PC-9 (cell line): ENCODE measurements around the gene BCDIN3D. TPM values are rescaled to one million over a fixed set of nuclear protein-coding genes. Genes with fewer than 3 reads are reported as not detected.

ENCODE experiments used
- Bru-seq: library from RNA; stranded (reverse); fragments of 400-500 nt; gene quantifications from one replicate; lab custom pipeline; 2021; lab: Mats Ljungman, UMichigan
- BruChase-seq, 2 experiments: library from RNA; stranded (reverse); fragments of 400-500 nt; gene quantifications; one replicate each; lab custom pipeline; 2021; lab: Mats Ljungman, UMichigan
- BruUV-seq: library from RNA; stranded (reverse); fragments of 400-500 nt; replicated peaks from 2 replicates; lab custom pipeline; 2021; lab: Mats Ljungman, UMichigan
- CTCF ChIA-PET: fragments of 300-600 bp; sonication (Branson Sonifier 250); formaldehyde crosslinking; loops from one replicate; lab custom pipeline; 2022; ENCODE audit warnings: antibody characterized with exemption; lab: Charles Lee
- POLR2A ChIA-PET: fragments of 300-600 bp; sonication (Branson Sonifier 250); formaldehyde crosslinking; loops from one replicate; lab custom pipeline; 2022; ENCODE audit warnings: antibody characterized with exemption; ENCODE audit not compliant: unreplicated experiment; lab: Charles Lee
- DNase-seq, 2 experiments: peaks; one replicate each; pipeline versions ENCODE4 v3.0.0 to v3.0.0-alpha.2; 2015 to 2022; ENCODE audit warnings: mixed read lengths in 1 of 2
- H2AFZ ChIP-seq: fragments of 200-600 bp; sonication (generic); 2 replicates; pipeline ENCODE4 v1.8.1; 2017; ENCODE audit warnings: antibody characterized with exemption
- H3F3A ChIP-seq: fragments of 200-600 bp; sonication (generic); 2 replicates; pipeline ENCODE4 v1.8.1; 2017; ENCODE audit warnings: antibody characterized with exemption, mild to moderate bottlenecking, low read depth; ENCODE audit not compliant: insufficient read depth
- H3K27ac ChIP-seq: fragments of 200-600 bp; sonication (generic); 2 replicates; pipeline ENCODE4 v1.6.1; 2016; ENCODE audit warnings: mixed run types
- H3K27me3 ChIP-seq: fragments of 200-600 bp; sonication (generic); 2 replicates; pipeline ENCODE4 v1.6.1; 2016; ENCODE audit warnings: low read depth, mixed run types; ENCODE audit not compliant: insufficient read depth
- H3K36me3 ChIP-seq: fragments of 200-600 bp; sonication (generic); 2 replicates; pipeline ENCODE4 v1.6.1; 2016; ENCODE audit warnings: low read depth, mixed run types
- H3K4me1 ChIP-seq: fragments of 200-600 bp; sonication (generic); replicated peaks from 2 replicates; pipeline ENCODE4 v1.6.1; 2016; ENCODE audit warnings: mixed run types; ENCODE audit not compliant: insufficient read depth
- H3K4me2 ChIP-seq: fragments of 200-600 bp; sonication (generic); 2 replicates; pipeline ENCODE4 v1.6.1; 2017; ENCODE audit warnings: mixed run types
- H3K4me3 ChIP-seq: fragments of 200-600 bp; sonication (generic); 2 replicates; pipeline ENCODE4 v1.6.1; 2016; ENCODE audit warnings: mixed run types
- H3K79me2 ChIP-seq: fragments of 200-600 bp; sonication (generic); 2 replicates; pipeline ENCODE4 v1.6.1; 2017; ENCODE audit warnings: low read depth, mixed run types
- H3K9me2 ChIP-seq: fragments of 200-600 bp; sonication (generic); 2 replicates; pipeline ENCODE4 v1.8.1; 2017; ENCODE audit warnings: mild to moderate bottlenecking; ENCODE audit not compliant: insufficient read depth
- H3K9me3 ChIP-seq: fragments of 200-600 bp; sonication (generic); 2 replicates; pipeline ENCODE4 v1.8.1; 2016; ENCODE audit warnings: low read depth; ENCODE audit not compliant: insufficient read depth
- H4K20me1 ChIP-seq: fragments of 200-600 bp; sonication (generic); 2 replicates; pipeline ENCODE4 v1.8.1; 2017; ENCODE audit not compliant: insufficient read depth
- EZH2 ChIP-seq: fragments of 200-600 bp; sonication (generic); IDR thresholded peaks from 2 replicates; pipeline ENCODE4 v1.8.0; 2017; ENCODE audit warnings: antibody characterized with exemption, low read depth
- intact Hi-C: fragments of 100-400 bp; cut with micrococcal nuclease; formaldehyde crosslinking; loops from one replicate; pipeline ENCODE4 v1.10.0; 2022; ENCODE audit not compliant: unreplicated experiment
- long read RNA-seq: library from polyadenylated mRNA; stranded (forward); transcript quantifications from one replicate; pipeline ENCODE4 v2.0.0, GENCODE V29; 2022
- total RNA-seq: library from RNA; stranded (reverse); gene quantifications from 2 replicates; pipeline ENCODE4 v1.2.3, GENCODE V29; 2021
- TF ChIP-seq, protein P1 (sequence below): fragments of 200-600 bp; sonication (generic); conservative IDR thresholded peaks from 2 replicates; pipeline ENCODE4 v1.6.1; 2017; ENCODE audit warnings: mixed run types, antibody characterized with exemption, mild to moderate bottlenecking, moderate library complexity

Gene BCDIN3D, protein sequence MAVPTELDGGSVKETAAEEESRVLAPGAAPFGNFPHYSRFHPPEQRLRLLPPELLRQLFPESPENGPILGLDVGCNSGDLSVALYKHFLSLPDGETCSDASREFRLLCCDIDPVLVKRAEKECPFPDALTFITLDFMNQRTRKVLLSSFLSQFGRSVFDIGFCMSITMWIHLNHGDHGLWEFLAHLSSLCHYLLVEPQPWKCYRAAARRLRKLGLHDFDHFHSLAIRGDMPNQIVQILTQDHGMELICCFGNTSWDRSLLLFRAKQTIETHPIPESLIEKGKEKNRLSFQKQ
- 2.5 and 4.7 TPM in 2 replicates for total RNA-seq
- Bru-seq, nascent RNA: percentile 58 among the genes with signal in this experiment
- percentile 57 among the genes with signal in this experiment for BruChase-seq, experiment 1, labeled RNA remaining after a 2-hour chase
- BruChase-seq, experiment 2, labeled RNA remaining after a 6-hour chase: percentile 50 among the genes with signal in this experiment
- long read RNA-seq, partial matches to known transcripts: 0 of 4 reads
- long read RNA-seq, other reads (novel, unspliced or antisense): 1 of 4 reads

DNA sequence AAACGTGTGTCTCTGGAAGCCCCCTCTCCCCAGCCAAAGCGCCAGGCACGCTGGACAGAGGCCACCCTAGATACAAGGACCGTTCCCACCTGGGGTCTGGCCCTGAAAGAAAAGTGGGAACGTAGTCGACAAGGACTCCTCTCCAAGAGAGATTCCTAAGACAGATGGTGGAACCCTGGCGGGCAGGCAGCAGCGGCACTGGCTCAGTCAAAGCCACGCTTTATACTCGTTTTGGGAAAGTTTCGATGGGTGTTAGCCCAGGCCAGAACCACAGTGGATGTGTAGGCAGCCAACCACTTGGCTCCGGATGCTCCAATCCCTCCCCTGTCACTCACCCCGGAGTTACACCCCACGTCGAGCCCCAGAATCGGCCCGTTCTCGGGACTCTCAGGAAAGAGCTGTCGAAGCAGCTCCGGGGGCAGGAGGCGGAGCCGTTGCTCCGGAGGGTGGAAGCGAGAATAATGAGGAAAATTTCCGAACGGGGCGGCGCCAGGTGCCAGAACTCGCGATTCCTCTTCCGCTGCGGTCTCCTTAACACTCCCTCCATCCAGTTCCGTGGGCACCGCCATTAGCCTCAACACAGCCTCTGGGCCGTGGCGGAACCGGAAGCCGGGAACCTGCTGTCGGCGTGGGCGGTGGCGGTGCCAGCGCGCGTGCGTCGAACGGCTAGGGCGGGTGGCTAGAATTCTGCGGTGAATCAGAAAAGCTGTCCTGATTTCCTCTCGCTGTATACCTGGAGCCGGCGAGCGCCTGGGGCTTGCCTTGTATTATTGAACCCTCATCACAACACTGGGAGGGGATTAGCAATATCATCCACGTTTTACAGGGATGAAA, at the start of gene BCDIN3D:
Gene BCDIN3D (minus strand): TSS at position 588 of the 834 bp plus-strand sequence. CDS start 19 bp downstream, at position 569.
- intact Hi-C loops: loop anchor here (1.0 to 2.0 kb wide), 4 partner anchors 24 to 269 kb away; partner anchors contain the start of gene ASIC1
- peak within 1 kb of the TSS; percentile 88 for H3K4me2 ChIP-seq
- peaks cover 21% of the 10 kb centered on the region for H3K4me1 ChIP-seq
- BruUV-seq: TSS peak; percentile 86
- ChIA-PET CTCF (interaction anchor here (0.8 kb wide), 1 partner anchor 196 kb away, joined by 3 read pairs; no protein-coding TSS in a partner anchor), POLR2A (interaction anchor here (0.6 to 0.7 kb wide), 5 partner anchors 14 to 755 kb away, joined by 4 to 7 read pairs (median 6); partner anchors contain the start of gene NCKAP5L)
- H3K9me2 ChIP-seq: no peaks in the 10 kb centered on the region
- TF ChIP-seq, protein P1, sequence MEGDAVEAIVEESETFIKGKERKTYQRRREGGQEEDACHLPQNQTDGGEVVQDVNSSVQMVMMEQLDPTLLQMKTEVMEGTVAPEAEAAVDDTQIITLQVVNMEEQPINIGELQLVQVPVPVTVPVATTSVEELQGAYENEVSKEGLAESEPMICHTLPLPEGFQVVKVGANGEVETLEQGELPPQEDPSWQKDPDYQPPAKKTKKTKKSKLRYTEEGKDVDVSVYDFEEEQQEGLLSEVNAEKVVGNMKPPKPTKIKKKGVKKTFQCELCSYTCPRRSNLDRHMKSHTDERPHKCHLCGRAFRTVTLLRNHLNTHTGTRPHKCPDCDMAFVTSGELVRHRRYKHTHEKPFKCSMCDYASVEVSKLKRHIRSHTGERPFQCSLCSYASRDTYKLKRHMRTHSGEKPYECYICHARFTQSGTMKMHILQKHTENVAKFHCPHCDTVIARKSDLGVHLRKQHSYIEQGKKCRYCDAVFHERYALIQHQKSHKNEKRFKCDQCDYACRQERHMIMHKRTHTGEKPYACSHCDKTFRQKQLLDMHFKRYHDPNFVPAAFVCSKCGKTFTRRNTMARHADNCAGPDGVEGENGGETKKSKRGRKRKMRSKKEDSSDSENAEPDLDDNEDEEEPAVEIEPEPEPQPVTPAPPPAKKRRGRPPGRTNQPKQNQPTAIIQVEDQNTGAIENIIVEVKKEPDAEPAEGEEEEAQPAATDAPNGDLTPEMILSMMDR: no peak
- TF ChIP-seq EZH2: no peak
- H3K79me2 ChIP-seq: peaks cover 14% of the 10 kb centered on the region
- H3K9me3 ChIP-seq: no peaks in the 10 kb centered on the region
- H3F3A ChIP-seq: peaks cover 42% of the 10 kb centered on the region
- peak within 1 kb of the TSS; percentile 69 for H3K4me3 ChIP-seq
- H4K20me1 ChIP-seq: no peaks in the 10 kb centered on the region
- H2AFZ ChIP-seq: peak within 1 kb of the TSS; percentile 90
- H3K27ac ChIP-seq: peak within 1 kb of the TSS; percentile 77
- peak; percentile 89 to 92 for DNase-seq
- H3K27me3 ChIP-seq: no peaks in the 10 kb centered on the region
- H3K36me3 ChIP-seq: no peaks in the 10 kb centered on the region

DNA sequence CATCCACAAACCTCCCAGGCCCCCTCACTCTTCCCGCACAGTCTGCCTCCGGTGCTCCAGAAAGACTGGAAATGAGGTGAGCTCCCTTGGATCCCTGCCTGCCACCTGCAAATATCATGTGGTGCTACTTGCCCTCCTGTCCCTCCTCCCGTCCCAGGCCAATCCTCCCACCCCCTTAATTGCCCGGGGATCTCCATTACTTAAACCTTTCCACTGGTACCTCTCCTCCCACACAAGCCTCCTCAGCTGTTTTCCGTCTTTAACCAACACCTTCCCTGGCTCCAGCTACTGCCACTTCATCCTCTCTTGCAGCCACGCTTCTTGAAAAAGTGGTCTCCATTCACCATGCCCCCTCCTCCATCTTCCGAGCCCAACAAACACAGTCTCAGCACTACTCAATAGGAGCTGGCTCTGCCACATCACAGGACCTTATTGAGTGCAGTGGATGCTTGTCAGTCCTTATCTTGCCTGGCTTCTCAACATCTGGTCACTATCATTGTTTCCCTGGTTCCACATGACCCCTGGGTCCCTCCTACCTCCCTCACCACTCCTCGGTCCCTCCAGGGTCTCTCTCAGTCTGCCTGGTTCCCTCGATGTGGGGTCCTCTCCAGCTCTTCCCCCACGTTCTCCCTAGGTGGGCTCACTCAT, 49.3 kb upstream of the BCDIN3D start:
- no peak for DNase-seq
- Histone ChIP-seq H3K4me2 (no peak overlapping the region), H3K27ac (no peak overlapping the region), H3K9me2 (no peaks in the 10 kb centered on the region), H3K9me3 (no peaks in the 10 kb centered on the region), H3K4me3 (no peak overlapping the region), H3K79me2 (no peaks in the 10 kb centered on the region), H3K36me3 (no peaks in the 10 kb centered on the region), H4K20me1 (no peaks in the 10 kb centered on the region), H2AFZ (no peak overlapping the region), H3K27me3 (peaks cover 5% of the 10 kb centered on the region), H3K4me1 (peaks cover 20% of the 10 kb centered on the region), H3F3A (peaks cover 10% of the 10 kb centered on the region; the same call in 1 of the 2 replicates)
- ChIA-PET POLR2A (interaction anchor here (0.5 to 0.9 kb wide), 2 partner anchors 11 to 23 kb away, joined by 6 to 13 read pairs; no protein-coding TSS in a partner anchor), CTCF (no interaction called here)
- no peak for TF ChIP-seq EZH2
- TF ChIP-seq, protein P1: no peak
- BruUV-seq: no TSS peak
- intact Hi-C loops: no loop called here
